Measurements from ENCODE around the gene XPOT. TPM values are rescaled to one million over a fixed set of nuclear protein-coding genes. Genes with fewer than 3 reads are reported as not detected.

XPOT gene
- total RNA-seq (2022; extraction: Qiagen RNA extraction), result 48.0 to 54.5 TPM (median 50.5 TPM) in 5 replicates

GRCh38 chr12:64403707-64404469 lies at the start of gene XPOT:
XPOT (plus strand) TSS chr12:64404392; CDS start chr12:64410036, 5,644 bp downstream.

GRCh38 chr12:64390275-64390851 lies 13.8 kb upstream of the XPOT start, which contains the start of gene C12orf56:
C12orf56 (minus strand) TSS chr12:64390758; CDS start chr12:64390565, 193 bp downstream.

GRCh38 chr12:64451687-64452558 lies 47.7 kb downstream of the XPOT start, which contains the start of gene TBK1:
TBK1 (plus strand) TSS chr12:64452120; CDS start chr12:64455871, 3,751 bp downstream.

Other genes starting within 250 kb of the XPOT start
- gene KICS2, start 182.1 kb upstream of the XPOT start, total RNA-seq (2022; extraction: Qiagen RNA extraction), result 6.8 to 8.2 TPM (median 7.8 TPM) in 5 replicates
- gene C12orf56, start 13.6 kb upstream of the XPOT start, total RNA-seq (2022; extraction: Qiagen RNA extraction), result 0.03 to 0.15 TPM (median 0.04 TPM) in 4 of 5 replicates, not detected in the other
- 22.3 to 29.5 TPM (median 24.0 TPM) in 5 replicates for gene TBK1, start 47.7 kb downstream of the XPOT start, total RNA-seq (2022; extraction: Qiagen RNA extraction)
- 25.4 to 30.8 TPM (median 26.9 TPM) in 5 replicates for gene RASSF3, start 206.1 kb downstream of the XPOT start, total RNA-seq (2022; extraction: Qiagen RNA extraction)

Measured in A549 treated with CORT108297 at 1 μM for 4 hours (cell line).